ENCODE data around the gene FGF14. TPM values are rescaled to one million over a fixed set of nuclear protein-coding genes. Genes with fewer than 3 reads are reported as not detected.

Gene FGF14
- total RNA-seq, 1 donor from 2014 or later, result 4.6 TPM

DNA sequence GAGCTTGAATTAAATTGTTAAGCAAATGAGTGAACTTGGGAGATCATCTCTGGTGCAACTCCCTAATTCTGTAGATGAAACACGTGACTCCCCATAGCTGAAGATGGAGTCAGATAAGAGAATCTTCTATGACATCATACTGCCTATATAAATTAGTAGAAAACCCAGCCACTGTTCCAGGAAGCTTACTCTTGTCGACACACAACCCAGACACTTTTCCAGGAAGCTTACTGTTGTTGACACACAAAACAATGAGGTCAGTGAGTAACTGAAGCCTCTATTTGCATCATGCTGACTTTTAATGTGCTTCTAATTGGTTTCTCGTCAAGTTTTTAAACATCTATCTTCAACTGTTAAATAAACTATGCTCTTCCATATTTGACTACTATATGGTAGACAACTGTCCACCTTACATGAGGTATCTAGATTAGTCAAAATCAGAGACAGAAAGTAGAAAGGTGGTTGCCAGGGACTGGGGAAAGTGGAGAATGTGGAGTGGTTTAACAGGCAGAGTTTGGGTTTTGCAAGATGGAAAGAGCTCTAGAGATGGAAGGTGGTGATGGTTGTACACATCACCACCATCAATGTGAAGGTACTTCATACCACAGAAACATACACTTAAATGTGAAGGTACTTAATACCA, 168.2 kb downstream of the FGF14 start:
- DNase-seq (ENCODE audit: low spot score, unreplicated experiment), result no peak
- Mint-ChIP-seq H3K9me3 (ENCODE audit: low read depth) (no peaks in the 10 kb centered on the region), H3K36me3 (ENCODE audit: insufficient read depth) (no peaks in the 10 kb centered on the region), H3K27ac (no peak overlapping the region), H3K27me3 (no peaks in the 10 kb centered on the region), H3K4me3 (ENCODE audit: low read depth) (no peak overlapping the region), H3K4me1 (ENCODE audit: low read depth) (peaks cover 14% of the 10 kb centered on the region)
- TF ChIP-seq, protein P1, sequence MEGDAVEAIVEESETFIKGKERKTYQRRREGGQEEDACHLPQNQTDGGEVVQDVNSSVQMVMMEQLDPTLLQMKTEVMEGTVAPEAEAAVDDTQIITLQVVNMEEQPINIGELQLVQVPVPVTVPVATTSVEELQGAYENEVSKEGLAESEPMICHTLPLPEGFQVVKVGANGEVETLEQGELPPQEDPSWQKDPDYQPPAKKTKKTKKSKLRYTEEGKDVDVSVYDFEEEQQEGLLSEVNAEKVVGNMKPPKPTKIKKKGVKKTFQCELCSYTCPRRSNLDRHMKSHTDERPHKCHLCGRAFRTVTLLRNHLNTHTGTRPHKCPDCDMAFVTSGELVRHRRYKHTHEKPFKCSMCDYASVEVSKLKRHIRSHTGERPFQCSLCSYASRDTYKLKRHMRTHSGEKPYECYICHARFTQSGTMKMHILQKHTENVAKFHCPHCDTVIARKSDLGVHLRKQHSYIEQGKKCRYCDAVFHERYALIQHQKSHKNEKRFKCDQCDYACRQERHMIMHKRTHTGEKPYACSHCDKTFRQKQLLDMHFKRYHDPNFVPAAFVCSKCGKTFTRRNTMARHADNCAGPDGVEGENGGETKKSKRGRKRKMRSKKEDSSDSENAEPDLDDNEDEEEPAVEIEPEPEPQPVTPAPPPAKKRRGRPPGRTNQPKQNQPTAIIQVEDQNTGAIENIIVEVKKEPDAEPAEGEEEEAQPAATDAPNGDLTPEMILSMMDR (IDR thresholded peaks at IDR 0.05; ENCODE audit: unreplicated experiment), result no peak

DNA sequence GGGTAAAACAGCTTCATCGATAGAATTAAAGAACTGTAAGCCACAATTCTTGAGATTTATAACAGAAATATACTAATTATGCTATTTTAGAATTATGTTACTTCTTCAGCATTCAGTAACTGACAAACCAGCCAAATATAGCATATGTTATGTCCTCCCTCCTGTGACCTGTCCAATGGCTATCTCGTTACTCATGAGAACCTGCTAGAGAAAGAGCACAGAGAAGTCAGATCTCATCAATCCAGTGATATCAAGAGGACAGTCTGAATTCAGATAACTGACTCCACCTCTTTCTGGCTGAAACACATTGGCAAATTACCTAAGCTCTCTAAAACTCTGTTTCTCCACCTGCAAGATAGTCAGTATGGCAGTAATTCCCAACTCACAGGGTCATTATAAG, 170.4 kb downstream of the FGF14 start:
- Mint-ChIP-seq H3K36me3 (ENCODE audit: insufficient read depth) (no peaks in the 10 kb centered on the region), H3K4me3 (ENCODE audit: low read depth) (no peak overlapping the region), H3K27me3 (no peaks in the 10 kb centered on the region), H3K9me3 (ENCODE audit: low read depth) (no peaks in the 10 kb centered on the region), H3K27ac (no peak overlapping the region), H3K4me1 (ENCODE audit: low read depth) (peaks cover 11% of the 10 kb centered on the region)
- TF ChIP-seq, protein P1 (IDR thresholded peaks at IDR 0.05; ENCODE audit: unreplicated experiment), result no peak
- DNase-seq (ENCODE audit: low spot score, unreplicated experiment), result no peak

DNA sequence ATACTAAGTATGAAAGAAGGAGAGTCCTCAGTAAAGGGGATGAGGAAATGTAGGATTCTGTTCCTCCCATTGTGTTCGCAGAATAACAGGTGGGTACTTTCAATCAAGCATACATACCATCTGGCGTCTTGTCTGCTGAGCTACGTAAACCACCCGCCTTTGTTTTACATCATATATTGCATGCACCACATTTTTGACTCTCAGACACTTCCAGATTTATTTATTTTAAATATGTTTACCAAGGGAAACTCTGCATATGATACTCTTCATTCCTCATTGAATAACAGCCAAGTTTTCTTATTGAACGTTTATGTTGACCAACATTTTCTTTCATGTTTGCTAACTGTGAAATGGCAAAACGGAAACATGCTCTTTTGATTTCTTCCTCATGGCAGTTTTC, 174.1 kb downstream of the FGF14 start:
- Mint-ChIP-seq H3K4me3 (ENCODE audit: low read depth) (no peak overlapping the region), H3K4me1 (ENCODE audit: low read depth) (no peaks in the 10 kb centered on the region), H3K9me3 (ENCODE audit: low read depth) (no peaks in the 10 kb centered on the region), H3K27me3 (peaks cover 4% of the 10 kb centered on the region), H3K36me3 (ENCODE audit: insufficient read depth) (no peaks in the 10 kb centered on the region), H3K27ac (no peak overlapping the region)
- no peak for DNase-seq (ENCODE audit: low spot score, unreplicated experiment)
- TF ChIP-seq, protein P1 (IDR thresholded peaks at IDR 0.05; ENCODE audit: unreplicated experiment), result no peak

DNA sequence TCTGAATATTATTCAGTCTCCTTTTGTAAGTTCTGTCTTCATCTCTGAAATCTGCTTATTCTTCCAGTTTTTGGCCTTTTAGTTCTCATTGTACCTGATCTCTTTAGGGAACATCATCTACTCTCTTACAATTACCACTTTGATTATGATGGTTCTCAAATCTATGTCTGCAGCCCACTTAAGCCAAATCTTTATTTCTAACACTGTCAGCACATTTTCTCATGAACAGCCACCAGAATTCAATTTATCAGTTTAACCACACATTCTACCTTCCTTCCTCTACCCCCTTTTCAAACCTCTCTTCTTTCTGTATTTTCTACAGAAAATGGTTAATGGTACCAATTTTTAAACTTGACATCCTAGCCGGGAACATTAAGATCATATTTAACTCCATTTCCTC, 175.3 kb downstream of the FGF14 start:
- no peak overlapping the region for H3K27ac Mint-ChIP-seq
- H3K4me3 Mint-ChIP-seq (ENCODE audit: low read depth), result no peak overlapping the region
- no peaks in the 10 kb centered on the region for H3K9me3 Mint-ChIP-seq (ENCODE audit: low read depth)
- TF ChIP-seq, protein P1 (IDR thresholded peaks at IDR 0.05; ENCODE audit: unreplicated experiment), result no peak
- no peak for DNase-seq (ENCODE audit: low spot score, unreplicated experiment)
- H3K27me3 Mint-ChIP-seq, result peaks cover 4% of the 10 kb centered on the region
- H3K4me1 Mint-ChIP-seq (ENCODE audit: low read depth), result no peaks in the 10 kb centered on the region
- no peaks in the 10 kb centered on the region for H3K36me3 Mint-ChIP-seq (ENCODE audit: insufficient read depth)

DNA sequence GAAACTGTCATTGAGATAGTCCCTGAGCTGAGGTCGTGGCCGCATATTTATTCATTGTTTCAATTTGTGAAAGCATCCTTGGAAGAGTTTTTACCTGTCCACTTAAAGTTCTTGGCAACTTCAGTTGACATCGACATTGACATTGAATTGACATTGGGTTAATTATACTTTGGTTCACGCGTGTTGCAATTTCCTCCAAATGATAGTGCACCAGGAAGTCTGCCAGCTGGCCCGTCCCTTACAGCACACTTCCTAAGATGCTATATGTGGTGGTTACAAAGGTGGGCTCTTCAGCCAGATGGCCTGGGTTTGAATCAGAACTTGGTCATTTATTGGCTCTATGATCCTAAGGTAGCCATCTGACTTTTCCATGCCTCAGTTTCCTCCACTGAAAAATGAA, 176.0 kb downstream of the FGF14 start:
- Mint-ChIP-seq H3K4me1 (ENCODE audit: low read depth) (no peaks in the 10 kb centered on the region), H3K36me3 (ENCODE audit: insufficient read depth) (no peaks in the 10 kb centered on the region), H3K27ac (no peak overlapping the region), H3K27me3 (peaks cover 4% of the 10 kb centered on the region), H3K9me3 (ENCODE audit: low read depth) (no peaks in the 10 kb centered on the region), H3K4me3 (ENCODE audit: low read depth) (no peak overlapping the region)
- TF ChIP-seq, protein P1 (IDR thresholded peaks at IDR 0.05; ENCODE audit: unreplicated experiment), result no peak
- no peak for DNase-seq (ENCODE audit: low spot score, unreplicated experiment)

All from progenitor cell of endocrine pancreas (in vitro differentiated cells).